UCSD-AML1 (cell line): ENCODE data around the gene TRIM73.
"Not testable (repeated sequence)": the region's sequence is repeated elsewhere in the genome, so short reads cannot be mapped to it uniquely, and the experiment has no call there.

Source experiments
- DNase-seq: peaks from one replicate; lab custom pipeline; 2025; ENCODE audit not compliant: unreplicated experiment; lab: John Stamatoyannopoulos, UW

TRIM73 gene

GRCh38 chr7:75395329-75395728 is at the start of gene TRIM73:
TRIM73 (plus strand) TSS chr7:75395629; CDS start chr7:75398934, 3,305 bp downstream.
- DNase-seq: not testable (repeated sequence)

- not testable (repeated sequence) for DNase-seq
Observed at GRCh38 chr7:75358671-75359541, 36.5 kb upstream of the TRIM73 start.

GRCh38 chr7:75359542-75359848 is 35.9 kb upstream of the TRIM73 start:
- DNase-seq: not testable (repeated sequence)

GRCh38 chr7:75364079-75364478 is 31.4 kb upstream of the TRIM73 start:
- not testable (repeated sequence) for DNase-seq

- DNase-seq: not testable (repeated sequence)
Observed at GRCh38 chr7:75366643-75367042, 28.8 kb upstream of the TRIM73 start.

GRCh38 chr7:75367313-75367712 is 28.1 kb upstream of the TRIM73 start:
- DNase-seq: not testable (repeated sequence)

- not testable (repeated sequence) for DNase-seq
Observed at GRCh38 chr7:75374144-75374518, 21.3 kb upstream of the TRIM73 start.

- not testable (repeated sequence) for DNase-seq
Observed at GRCh38 chr7:75374519-75375317, 20.7 kb upstream of the TRIM73 start.

GRCh38 chr7:75393194-75393593 is 2.2 kb upstream of the TRIM73 start:
- DNase-seq: not testable (repeated sequence)

- DNase-seq: not testable (repeated sequence)
Observed at GRCh38 chr7:75397865-75398264, 2.4 kb downstream of the TRIM73 start.

GRCh38 chr7:75398771-75399700 is 3.6 kb downstream of the TRIM73 start:
- not testable (repeated sequence) for DNase-seq

- DNase-seq: not testable (repeated sequence)
Observed at GRCh38 chr7:75400575-75400974, 5.1 kb downstream of the TRIM73 start.

GRCh38 chr7:75403455-75404443 is 8.3 kb downstream of the TRIM73 start:
- not testable (repeated sequence) for DNase-seq

- DNase-seq: not testable (repeated sequence)
Observed at GRCh38 chr7:75404663-75405062, 9.2 kb downstream of the TRIM73 start.

- not testable (repeated sequence) for DNase-seq
Observed at GRCh38 chr7:75409880-75410822, 14.7 kb downstream of the TRIM73 start.

GRCh38 chr7:75410823-75411173 is 15.4 kb downstream of the TRIM73 start:
- DNase-seq: not testable (repeated sequence)

- not testable (repeated sequence) for DNase-seq
Observed at GRCh38 chr7:75414204-75414603, 18.8 kb downstream of the TRIM73 start.

- DNase-seq: not testable (repeated sequence)
Observed at GRCh38 chr7:75414708-75415427, 19.4 kb downstream of the TRIM73 start.
